Endothelial cell of umbilical vein (primary cell): ENCODE results near the gene IL17RD. TPM values are rescaled to one million over a fixed set of nuclear protein-coding genes. Genes with fewer than 3 reads are reported as not detected.

Source experiments
- BruUV-seq: library from RNA; stranded (reverse); fragments of 400-500 nt; replicated peaks from 2 replicates; lab custom pipeline; 2021; lab: Mats Ljungman, UMichigan
- CTCF ChIA-PET: fragments of 300-600, 350-600 bp; sonication (Branson Sonifier 250); formaldehyde crosslinking; loops from one replicate; lab custom pipeline; 2021; ENCODE audit warnings: antibody characterized with exemption, inconsistent platforms; lab: Charles Lee
- POLR2A ChIA-PET: fragments of 300-600, 350-600 bp; sonication (Branson Sonifier 250); formaldehyde crosslinking; loops from one replicate; lab custom pipeline; 2021; ENCODE audit warnings: antibody characterized with exemption, inconsistent platforms; lab: Charles Lee
- DNase-seq: peaks from one replicate; pipeline ENCODE4 v3.0.0-alpha.2; 2011; ENCODE audit warnings: low read depth, low spot score
- FAIRE-seq: peaks from 2 replicates; lab custom pipeline; 2011; peaks lifted over from hg19 to GRCh38; lab: Jason Lieb, UNC
- H2AFZ ChIP-seq: 2 replicates; pipeline ENCODE4 v1.6.0; 2012; ENCODE audit warnings: low read depth, low read length, control low read depth, inconsistent platforms
- H3K27ac ChIP-seq: 2 replicates; pipeline ENCODE4 v1.5.1; 2011; ENCODE audit warnings: low read depth, mild to moderate bottlenecking, control low read depth, low read length, moderate library complexity; ENCODE audit not compliant: insufficient read depth
- H3K27me3 ChIP-seq, 2 experiments: 2 replicates each; pipeline versions ENCODE4 v1.6.0 to v1.6.1; 2011; ENCODE audit warnings: low read length in 2 of 2, mixed read lengths in 1 of 2; ENCODE audit not compliant: control insufficient read depth in 2 of 2, insufficient read depth in 2 of 2
- H3K36me3 ChIP-seq, 2 experiments: 2 replicates in 1 of 2; 3 replicates in 1 of 2; pipeline ENCODE4 v1.5.1; 2011; ENCODE audit warnings: low read length in 2 of 2, mild to moderate bottlenecking in 1 of 2, moderate library complexity in 1 of 2; ENCODE audit not compliant: control insufficient read depth in 2 of 2, insufficient read depth in 2 of 2; ENCODE audit errors: extremely low read depth in 1 of 2
- H3K4me1 ChIP-seq: 3 replicates; pipeline ENCODE4 v1.5.1; 2011; ENCODE audit warnings: mild to moderate bottlenecking, low read length; ENCODE audit not compliant: control insufficient read depth, insufficient read depth; ENCODE audit errors: extremely low read depth
- H3K4me2 ChIP-seq: 2 replicates; pipeline ENCODE4 v1.6.1; 2011; ENCODE audit warnings: low read length, control low read depth, mixed read lengths; ENCODE audit not compliant: insufficient read depth
- H3K4me3 ChIP-seq, 3 experiments: fragments of 200-600 bp in 1 of 3; sonication (generic), shearing (Covaris generic) in 1 of 3; replicated peaks in 1 of 3; 2 replicates each; pipeline ENCODE4 v1.5.1; 2011 to 2016; ENCODE audit warnings: control low read depth in 3 of 3, low read length in 3 of 3, mild to moderate bottlenecking in 2 of 3, inconsistent platforms in 1 of 3, low read depth in 1 of 3, moderate library complexity in 1 of 3; ENCODE audit not compliant: insufficient read depth in 1 of 3
- H3K79me2 ChIP-seq: 2 replicates; pipeline ENCODE4 v1.6.0; 2012; ENCODE audit warnings: low read length, inconsistent platforms; ENCODE audit not compliant: control insufficient read depth, insufficient read depth
- H3K9ac ChIP-seq: replicated peaks from 2 replicates; pipeline ENCODE3; 2011; ENCODE audit warnings: low read length, control low read depth; ENCODE audit not compliant: insufficient read depth; ENCODE audit errors: extremely low read depth
- H3K9me1 ChIP-seq: replicated peaks from 3 replicates; pipeline ENCODE4 v1.6.0; 2011; ENCODE audit warnings: mild to moderate bottlenecking, low read length; ENCODE audit not compliant: control insufficient read depth, insufficient read depth; ENCODE audit errors: extremely low read depth
- H3K9me3 ChIP-seq: replicated peaks from 2 replicates; pipeline ENCODE4 v1.5.1; 2012; ENCODE audit warnings: low read length, inconsistent platforms; ENCODE audit not compliant: control insufficient read depth, insufficient read depth
- H4K20me1 ChIP-seq: replicated peaks from 2 replicates; pipeline ENCODE3; 2011; ENCODE audit warnings: mild to moderate bottlenecking, low read length; ENCODE audit not compliant: control insufficient read depth, insufficient read depth; ENCODE audit errors: extremely low read depth
- EZH2 ChIP-seq: IDR thresholded peaks from 2 replicates; pipeline ENCODE4 v1.6.1; 2012; ENCODE audit warnings: borderline replicate concordance, low read depth, mild to moderate bottlenecking, moderate library complexity, low read length, inconsistent platforms; ENCODE audit not compliant: severe bottlenecking
- FOS ChIP-seq: IDR thresholded peaks from 2 replicates; pipeline ENCODE4 v1.6.1; 2011; ENCODE audit warnings: mild to moderate bottlenecking, low read length, moderate library complexity, borderline replicate concordance; ENCODE audit not compliant: insufficient read depth
- GATA2 ChIP-seq: IDR thresholded peaks from 2 replicates; pipeline ENCODE4 v1.7.0; 2011; ENCODE audit warnings: low read depth, mild to moderate bottlenecking, moderate library complexity, mixed read lengths, low read length; ENCODE audit not compliant: insufficient read length, insufficient read depth
- JUN ChIP-seq: IDR thresholded peaks from 2 replicates; pipeline ENCODE4 v1.6.1; 2011; ENCODE audit warnings: borderline replicate concordance, low read depth; ENCODE audit not compliant: insufficient read length, insufficient read depth
- MYC ChIP-seq: IDR thresholded peaks from one replicate; pipeline ENCODE4 v1.6.1; 2011; ENCODE audit warnings: mild to moderate bottlenecking, low read depth, low read length
- POLR2A ChIP-seq: IDR thresholded peaks from 2 replicates; pipeline ENCODE4 v1.6.1; 2012; ENCODE audit warnings: low read depth, mild to moderate bottlenecking, control low read depth, low read length
- POLR2AphosphoS5 ChIP-seq: IDR thresholded peaks from 2 replicates; pipeline ENCODE4 v1.6.1; 2012; ENCODE audit warnings: low read depth, mild to moderate bottlenecking, control low read depth, low read length, moderate library complexity; ENCODE audit not compliant: insufficient read depth
- dilution Hi-C: fragments of 300-500 bp; cut with MboI; formaldehyde crosslinking; loops from one replicate; pipeline ENCODE4 v1.15.0; 2019; ENCODE audit warnings: low sequenced_read_pairs; ENCODE audit not compliant: extremely low pct_ligation_motif_present
- intact Hi-C: fragments of 100-400 bp; cut with micrococcal nuclease; formaldehyde crosslinking; loops from one replicate; pipeline ENCODE4 v1.10.0; 2022
- polyA plus RNA-seq, 4 experiments: library from polyadenylated mRNA; depleted of rRNA in 3 of 4; stranded (reverse) in 3 of 4; unstranded in 1 of 4; fragments of >200 nt; gene quantifications; 2 replicates each; pipeline versions ENCODE4 v1.2.1 to v1.2.3, GENCODE V29; 2011 to 2012; ENCODE audit warnings: missing spikeins in 1 of 4
- total RNA-seq: library from RNA; stranded (reverse); gene quantifications from 2 replicates; pipeline ENCODE4 v1.2.3, GENCODE V29; 2021
- TF ChIP-seq, protein P1 (sequence below): IDR thresholded peaks from 2 replicates; pipeline ENCODE4 v1.6.1; 2011; ENCODE audit not compliant: insufficient read depth, insufficient read length
- TF ChIP-seq, protein P2 (sequence below), 2 donors: IDR thresholded peaks; 1 replicate in 1 of 2; 2 replicates in 1 of 2; pipeline ENCODE4 v1.5.1; 2011; ENCODE audit warnings: low read length in 2 of 2, mild to moderate bottlenecking in 2 of 2, moderate library complexity in 2 of 2, control low read depth in 1 of 2, inconsistent platforms in 1 of 2, low read depth in 1 of 2; ENCODE audit not compliant: insufficient read depth in 1 of 2; ENCODE audit errors: extremely low read depth in 1 of 2

Gene IL17RD
- total and polyA plus RNA-seq, 2 donors (not counting 3 experiments of a cell fraction or from before 2014, with no cell fraction given) = 0.36 to 0.93 TPM

DNA sequence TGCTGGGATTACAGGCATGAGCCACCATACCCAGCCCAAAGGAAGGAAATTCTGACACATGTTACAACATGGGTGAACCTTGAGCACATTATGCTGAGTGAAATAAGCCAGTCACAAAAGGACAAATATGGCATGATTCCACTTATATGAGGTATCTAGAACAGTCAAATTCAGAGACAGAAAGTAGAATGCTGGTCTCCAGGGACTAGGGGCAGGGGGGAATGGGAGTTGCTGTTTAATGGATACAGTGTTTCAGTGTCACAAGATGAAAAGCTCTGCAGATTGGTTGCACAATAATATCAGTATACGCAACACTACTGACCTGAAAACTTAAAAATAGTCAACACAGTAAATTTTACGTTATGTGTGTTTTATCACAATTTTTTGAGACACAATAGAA lies 100.6 kb downstream of the IL17RD start:
- Histone ChIP-seq H3K9me1 (no peaks in the 10 kb centered on the region), H3K4me3 (no peak overlapping the region), H3K27me3 (no peaks in the 10 kb centered on the region), H4K20me1 (no peaks in the 10 kb centered on the region), H3K36me3 (no peaks in the 10 kb centered on the region), H3K9me3 (no peaks in the 10 kb centered on the region), H2AFZ (no peak overlapping the region), H3K9ac (no peak overlapping the region), H3K4me2 (no peak overlapping the region), H3K4me1 (peaks cover 33% of the 10 kb centered on the region), H3K79me2 (no peaks in the 10 kb centered on the region), H3K27ac (no peak overlapping the region)
- intact Hi-C loops (loop anchor here (5.0 kb wide), 1 partner anchor 57 kb away; no protein-coding TSS in a partner anchor), dilution Hi-C loops (no loop called here)
- TF ChIP-seq POLR2A = no peak
- TF ChIP-seq FOS = no peak
- no peak for TF ChIP-seq EZH2
- TF ChIP-seq, protein P1, sequence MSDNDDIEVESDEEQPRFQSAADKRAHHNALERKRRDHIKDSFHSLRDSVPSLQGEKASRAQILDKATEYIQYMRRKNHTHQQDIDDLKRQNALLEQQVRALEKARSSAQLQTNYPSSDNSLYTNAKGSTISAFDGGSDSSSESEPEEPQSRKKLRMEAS = no peak
- no peak for TF ChIP-seq MYC
- TF ChIP-seq, protein P2, sequence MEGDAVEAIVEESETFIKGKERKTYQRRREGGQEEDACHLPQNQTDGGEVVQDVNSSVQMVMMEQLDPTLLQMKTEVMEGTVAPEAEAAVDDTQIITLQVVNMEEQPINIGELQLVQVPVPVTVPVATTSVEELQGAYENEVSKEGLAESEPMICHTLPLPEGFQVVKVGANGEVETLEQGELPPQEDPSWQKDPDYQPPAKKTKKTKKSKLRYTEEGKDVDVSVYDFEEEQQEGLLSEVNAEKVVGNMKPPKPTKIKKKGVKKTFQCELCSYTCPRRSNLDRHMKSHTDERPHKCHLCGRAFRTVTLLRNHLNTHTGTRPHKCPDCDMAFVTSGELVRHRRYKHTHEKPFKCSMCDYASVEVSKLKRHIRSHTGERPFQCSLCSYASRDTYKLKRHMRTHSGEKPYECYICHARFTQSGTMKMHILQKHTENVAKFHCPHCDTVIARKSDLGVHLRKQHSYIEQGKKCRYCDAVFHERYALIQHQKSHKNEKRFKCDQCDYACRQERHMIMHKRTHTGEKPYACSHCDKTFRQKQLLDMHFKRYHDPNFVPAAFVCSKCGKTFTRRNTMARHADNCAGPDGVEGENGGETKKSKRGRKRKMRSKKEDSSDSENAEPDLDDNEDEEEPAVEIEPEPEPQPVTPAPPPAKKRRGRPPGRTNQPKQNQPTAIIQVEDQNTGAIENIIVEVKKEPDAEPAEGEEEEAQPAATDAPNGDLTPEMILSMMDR (IDR thresholded peaks at IDR 0.05; ENCODE audit: extremely low read depth in 1 of 2, insufficient read depth in 1 of 2, low read depth in 1 of 2, low read length in 2 of 2) = no peak
- TF ChIP-seq GATA2 = no peak
- TF ChIP-seq JUN = no peak
- no peak for TF ChIP-seq POLR2AphosphoS5
- DNase-seq (no peak), FAIRE-seq (no peak)
- CTCF ChIA-PET = no interaction called here
- BruUV-seq = no TSS peak
- POLR2A ChIA-PET = no interaction called here
